Uterus (tissue), 4 donors: ENCODE measurements around the gene PABPN1L. TPM values are rescaled to one million over a fixed set of nuclear protein-coding genes. Genes with fewer than 3 reads are reported as not detected.

Experiments used
- DNase-seq, 2 donors: peaks; one replicate each; pipeline ENCODE4 v3.0.0-alpha.2; 2019 to 2020
- H3K27ac ChIP-seq, 2 donors: fragments of 200-600 bp; sonication (generic); 1 replicate in 1 of 2; 2 replicates in 1 of 2; pipeline ENCODE4 v1.5.1; 2016 to 2018
- H3K27me3 ChIP-seq, 2 donors: fragments of 200-600 bp; sonication (generic); one replicate each; pipeline ENCODE4 v1.5.1; 2018 to 2019; ENCODE audit warnings: control low read depth in 1 of 2
- H3K36me3 ChIP-seq, 2 donors: fragments of 200-600 bp; sonication (generic); one replicate each; pipeline ENCODE4 v1.5.1; 2019; ENCODE audit warnings: control low read depth in 1 of 2
- H3K4me1 ChIP-seq, 2 donors: fragments of 200-600 bp; sonication (generic); one replicate each; pipeline ENCODE4 v1.5.1; 2018 to 2019; ENCODE audit warnings: control low read depth in 1 of 2
- H3K4me3 ChIP-seq, 2 donors: fragments of 200-600 bp; sonication (generic); 1 replicate in 1 of 2; 2 replicates in 1 of 2; pipeline ENCODE4 v1.5.1; 2018 to 2019; ENCODE audit warnings: mild to moderate bottlenecking in 1 of 2
- H3K9me3 ChIP-seq, 2 donors: fragments of 200-600 bp; sonication (generic); one replicate each; pipeline ENCODE4 v1.5.1; 2019; ENCODE audit warnings: control low read depth in 1 of 2
- CTCF ChIP-seq, 4 experiments: fragments of 200-600 bp in 2 of 4; fragments of 450-650 bp in 2 of 4; sonication (generic) in 2 of 4; IDR thresholded peaks; one replicate each; pipeline ENCODE4 v1.5.1; 2016 to 2019; ENCODE audit warnings: antibody characterized with exemption in 4 of 4, mild to moderate bottlenecking in 2 of 4, moderate library complexity in 1 of 4
- POLR2A ChIP-seq, 2 donors: fragments of 450-650 bp; IDR thresholded peaks; one replicate each; pipeline ENCODE4 v1.6.1; 2016; ENCODE audit warnings: antibody characterized with exemption in 2 of 2, mild to moderate bottlenecking in 1 of 2, moderate library complexity in 1 of 2
- intact Hi-C: fragments of 100-400 bp; cut with DNase I; formaldehyde crosslinking; loops from one replicate; pipeline ENCODE4 v1.15.1; 2023; ENCODE audit warnings: low total_unique reads
- total RNA-seq, 4 donors: library from RNA; depleted of rRNA in 3 of 4; stranded (reverse); fragments of >200 nt in 3 of 4; gene quantifications; one replicate each; pipeline versions ENCODE4 v1.1.0 to v1.2.4, GENCODE V29; 2014 to 2023
- donor health status: DM: yes; HTN: yes; CAD: no.

Gene PABPN1L
- total RNA-seq, 4 donors from 2014 or later = not detected

DNA sequence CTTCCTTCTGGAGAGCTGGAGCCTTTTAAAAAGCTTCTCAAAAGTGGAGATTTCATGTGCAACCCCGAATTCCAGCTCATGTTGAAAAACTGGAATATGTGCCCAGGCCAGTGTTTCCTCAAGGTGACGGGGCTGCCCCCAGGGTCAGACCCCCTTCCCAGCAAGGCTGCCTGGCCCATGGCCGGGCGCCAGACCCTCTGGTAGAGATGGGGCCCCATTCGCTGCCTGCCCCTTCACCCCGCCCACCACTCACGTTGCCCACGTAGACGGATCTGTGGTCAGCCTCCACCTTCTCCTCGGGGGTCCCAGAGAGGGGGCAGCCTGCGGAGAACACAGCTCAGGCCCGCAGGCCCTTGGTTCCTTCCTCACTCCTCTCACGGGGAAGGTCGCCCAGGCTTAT is 1.1 kb downstream of the PABPN1L start:
- DNase-seq = no peak
- no peak for TF ChIP-seq POLR2A (IDR thresholded peaks at IDR 0.05)
- TF ChIP-seq CTCF (IDR thresholded peaks at IDR 0.05) = no peak
- no peaks in the 10 kb centered on the region for H3K4me1 ChIP-seq
- no peaks in the 10 kb centered on the region for H3K27me3 ChIP-seq
- no peaks in the 10 kb centered on the region for H3K9me3 ChIP-seq
- no peaks in the 10 kb centered on the region for H3K36me3 ChIP-seq
- intact Hi-C loops = no loop called here
- H3K27ac ChIP-seq = no peak overlapping the region
- H3K4me3 ChIP-seq = no peak overlapping the region

DNA sequence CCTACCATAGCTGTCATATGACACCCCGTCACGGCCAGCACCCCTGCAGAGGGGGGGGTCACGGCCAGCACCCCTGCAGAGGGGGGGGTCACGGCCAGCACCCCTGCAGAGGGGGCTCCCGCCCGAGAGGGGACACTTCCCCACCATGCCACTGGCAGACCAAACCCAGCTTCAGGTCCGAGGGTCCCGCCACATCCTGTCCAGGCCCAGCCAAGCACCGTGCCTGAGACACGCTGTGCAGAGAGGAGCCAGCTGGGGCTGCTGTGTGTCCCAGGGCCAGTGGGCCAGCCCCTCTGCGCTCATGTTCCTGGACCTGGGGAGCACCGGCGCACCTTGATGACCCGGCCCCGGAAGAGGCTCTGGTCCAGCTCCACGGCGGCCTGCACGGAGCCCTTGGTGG is 1.9 kb downstream of the PABPN1L start:
- H3K9me3 ChIP-seq = no peaks in the 10 kb centered on the region
- DNase-seq = no peak
- H3K27ac ChIP-seq = no peak overlapping the region
- TF ChIP-seq POLR2A (IDR thresholded peaks at IDR 0.05) (no peak), CTCF (IDR thresholded peaks at IDR 0.05) (no peak)
- H3K27me3 ChIP-seq = no peaks in the 10 kb centered on the region
- no peak overlapping the region for H3K4me3 ChIP-seq
- intact Hi-C loops = no loop called here
- no peaks in the 10 kb centered on the region for H3K4me1 ChIP-seq
- no peaks in the 10 kb centered on the region for H3K36me3 ChIP-seq

- Histone ChIP-seq H3K4me3 (no peak overlapping the region), H3K27me3 (no peaks in the 10 kb centered on the region), H3K4me1 (no peaks in the 10 kb centered on the region), H3K36me3 (no peaks in the 10 kb centered on the region), H3K9me3 (no peaks in the 10 kb centered on the region), H3K27ac (no peak overlapping the region)
- TF ChIP-seq CTCF (IDR thresholded peaks at IDR 0.05) (no peak), POLR2A (IDR thresholded peaks at IDR 0.05) (no peak)
- intact Hi-C loops = no loop called here
- no peak for DNase-seq
These were observed 2.4 kb downstream of the PABPN1L start for GRCh38 chr16:88864099-88864498.

GRCh38 chr16:88863426-88863825 is 3.0 kb downstream of the PABPN1L start:
- Histone ChIP-seq H3K27me3 (no peaks in the 10 kb centered on the region), H3K27ac (no peak overlapping the region), H3K4me1 (peaks cover 0 to 2% of the 10 kb centered on the region in 2 donors), H3K9me3 (no peaks in the 10 kb centered on the region), H3K36me3 (no peaks in the 10 kb centered on the region), H3K4me3 (no peak overlapping the region)
- intact Hi-C loops = no loop called here
- no peak for DNase-seq
- no peak for TF ChIP-seq POLR2A (IDR thresholded peaks at IDR 0.05)
- TF ChIP-seq CTCF (IDR thresholded peaks at IDR 0.05) = no peak

GRCh38 chr16:88862968-88863367 is 3.5 kb downstream of the PABPN1L start:
- peaks cover 0 to 7% of the 10 kb centered on the region in 2 donors for H3K4me1 ChIP-seq

More at GRCh38 chr16:88862968-88863367, 3.5 kb downstream of the PABPN1L start:
- Histone ChIP-seq H3K36me3 (no peaks in the 10 kb centered on the region), H3K4me3 (no peak overlapping the region), H3K27me3 (no peaks in the 10 kb centered on the region), H3K9me3 (no peaks in the 10 kb centered on the region), H3K27ac (no peak overlapping the region)
- intact Hi-C loops = no loop called here
- no peak for DNase-seq
- TF ChIP-seq CTCF (IDR thresholded peaks at IDR 0.05) = no peak
- TF ChIP-seq POLR2A (IDR thresholded peaks at IDR 0.05) = no peak
